IPS DF 6.9 (cell line): ENCODE results near the gene DCP2.

Source experiments
- DNase-seq: peaks from one replicate; pipeline ENCODE4 v3.0.0-alpha.2; 2013; ENCODE audit warnings: low read depth, low spot score
- H3K27ac ChIP-seq: one replicate; pipeline ENCODE4 v1.5.1; 2013; ENCODE audit warnings: low read length, control low read depth
- H3K27me3 ChIP-seq: 2 replicates; pipeline ENCODE4 v1.6.1; 2013; ENCODE audit warnings: mild to moderate bottlenecking, low read length; ENCODE audit not compliant: control insufficient read depth, insufficient read depth
- H3K36me3 ChIP-seq: 2 replicates; pipeline ENCODE4 v1.6.1; 2013; ENCODE audit warnings: low read length; ENCODE audit not compliant: control insufficient read depth, insufficient read depth
- H3K4me1 ChIP-seq: 2 replicates; pipeline ENCODE4 v1.6.1; 2013; ENCODE audit warnings: low read length; ENCODE audit not compliant: control insufficient read depth, insufficient read depth
- H3K4me3 ChIP-seq: 2 replicates; pipeline ENCODE4 v1.5.1; 2013; ENCODE audit warnings: mild to moderate bottlenecking, low read length
- H3K9me3 ChIP-seq: 2 replicates; pipeline ENCODE4 v1.6.1; 2013; ENCODE audit warnings: low read length, inconsistent platforms; ENCODE audit not compliant: control insufficient read depth, insufficient read depth
- WGBS: extraction: QIAGEN DNeasy Blood & Tissue Kit; methylation state at CpG from one replicate; pipeline ENCODE4 v1.1.7; 2013; ENCODE audit warnings: mixed read lengths, missing lambda C conversion rate; ENCODE audit not compliant: insufficient read length, insufficient coverage; 5-methylcytosine and 5-hydroxymethylcytosine counted together

Gene DCP2

DNA sequence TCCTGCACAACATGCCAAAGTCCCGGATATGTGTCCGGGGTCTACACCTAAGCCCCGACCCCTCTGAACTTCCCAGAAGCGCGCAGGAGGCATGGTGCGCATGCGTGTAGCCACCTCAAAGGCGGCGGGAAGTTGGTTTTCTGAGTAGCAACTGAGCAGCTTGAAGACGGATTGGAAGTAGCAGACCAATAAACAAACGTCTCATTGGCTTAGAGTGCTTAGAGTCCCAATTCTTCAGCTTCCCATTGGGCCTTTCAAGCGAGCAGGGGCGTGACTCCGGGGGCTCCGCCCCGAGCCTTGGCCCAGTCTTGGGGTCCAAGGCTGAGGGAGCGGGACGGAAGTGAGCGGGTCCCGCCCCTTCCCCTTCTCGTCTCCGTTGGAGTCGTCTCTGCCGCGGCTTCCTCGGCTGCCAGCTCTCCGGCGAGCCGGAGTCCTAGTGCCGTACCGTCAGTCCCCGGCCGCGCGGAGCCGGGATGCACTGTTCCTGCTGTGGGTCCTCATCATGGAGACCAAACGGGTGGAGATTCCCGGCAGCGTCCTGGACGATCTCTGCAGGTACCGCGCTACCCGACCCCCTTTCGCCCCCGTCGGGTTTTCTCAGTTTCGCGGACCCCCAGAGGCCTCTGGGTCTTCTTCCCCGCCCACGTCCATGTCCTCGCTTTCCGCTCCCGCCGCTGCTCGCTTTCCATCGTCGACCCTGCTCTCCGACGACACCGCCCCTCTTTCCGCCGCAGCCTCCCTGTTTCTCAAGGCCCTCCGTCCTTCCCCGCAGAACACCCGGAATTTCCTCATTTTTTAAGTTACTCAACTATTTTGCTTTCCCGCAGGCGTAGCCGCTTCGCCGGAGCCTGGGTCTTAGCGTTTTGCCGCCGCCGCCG lies at the start of gene DCP2:
Gene DCP2, plus strand, starts transcription at position 367 of the 878 bp plus-strand sequence. Its CDS starts 136 bp downstream, at position 503.
- peaks cover 3% of the 10 kb centered on the region; the same call in 1 of the 2 replicates for H3K4me1 ChIP-seq
- H3K27me3 ChIP-seq, result no peaks in the 10 kb centered on the region
- DNase-seq, result peak; percentile 98
- no peaks in the 10 kb centered on the region for H3K36me3 ChIP-seq
- H3K4me3 ChIP-seq, result peak within 1 kb of the TSS; percentile 77
- WGBS, result no CpG with 5 or more reads among the region's 75 CpGs
- H3K9me3 ChIP-seq, result no peaks in the 10 kb centered on the region
- no peak within 1 kb of the TSS for H3K27ac ChIP-seq

DNA sequence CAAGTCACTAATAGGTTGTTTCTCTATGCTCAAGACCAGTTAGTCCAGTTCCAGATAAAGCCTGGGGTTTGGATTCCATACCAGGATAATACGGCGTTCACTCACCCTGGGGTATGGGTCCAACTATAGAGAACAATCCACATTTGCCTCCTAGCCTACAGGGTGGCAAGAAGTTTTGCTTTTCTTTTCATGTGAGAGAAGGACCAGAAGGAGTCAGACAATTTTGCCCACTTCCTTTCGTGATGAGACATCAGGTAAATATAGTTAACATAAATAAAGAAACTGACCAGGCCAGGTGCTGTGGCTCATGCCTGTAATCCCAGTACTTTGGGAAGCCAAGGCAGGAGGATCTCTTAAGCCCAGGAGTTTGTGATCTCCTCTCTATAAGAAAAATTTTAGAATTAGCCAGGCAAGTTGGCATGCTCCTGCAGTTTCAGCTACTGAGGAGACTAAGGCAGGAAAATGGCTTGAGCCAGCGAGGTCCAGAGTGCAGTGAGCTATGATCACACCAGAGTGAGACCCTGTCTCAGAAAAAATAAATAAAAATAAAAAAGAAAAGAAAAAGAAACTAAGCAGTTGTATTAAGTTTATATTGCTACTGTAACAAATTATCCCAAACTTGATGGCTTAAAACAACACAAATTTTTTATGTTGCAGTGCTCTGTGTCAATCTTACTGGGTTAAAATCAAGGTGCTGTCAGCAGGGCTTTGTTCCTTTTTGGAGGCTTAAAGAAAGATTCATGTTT lies 47.1 kb upstream of the DCP2 start:
- H3K4me3 ChIP-seq, result no peak overlapping the region
- H3K27me3 ChIP-seq, result no peaks in the 10 kb centered on the region
- H3K9me3 ChIP-seq, result no peaks in the 10 kb centered on the region
- no CpG with 5 or more reads among the region's 4 CpGs for WGBS
- no peak for DNase-seq
- no peaks in the 10 kb centered on the region for H3K4me1 ChIP-seq
- H3K27ac ChIP-seq, result no peak overlapping the region
- no peaks in the 10 kb centered on the region for H3K36me3 ChIP-seq

DNA sequence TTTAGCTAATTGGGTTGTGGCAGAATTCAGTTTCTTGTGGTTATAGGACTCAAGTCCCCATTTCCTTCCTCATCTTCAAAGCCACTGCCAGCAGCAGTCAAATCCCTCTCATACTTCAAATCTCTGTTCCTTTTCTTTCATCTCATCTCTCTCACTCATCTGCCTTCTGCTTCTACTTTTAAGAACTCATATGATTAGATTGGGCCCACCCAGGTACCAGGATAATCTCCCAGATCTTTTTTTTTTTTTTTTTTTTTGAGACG lies 46.6 kb upstream of the DCP2 start:
- no peak for DNase-seq
- Histone ChIP-seq H3K4me1 (no peaks in the 10 kb centered on the region), H3K4me3 (no peak overlapping the region), H3K36me3 (no peaks in the 10 kb centered on the region), H3K27me3 (no peaks in the 10 kb centered on the region), H3K27ac (no peak overlapping the region), H3K9me3 (no peaks in the 10 kb centered on the region)
- no CpG with 5 or more reads among the region's 1 CpG for WGBS

DNA sequence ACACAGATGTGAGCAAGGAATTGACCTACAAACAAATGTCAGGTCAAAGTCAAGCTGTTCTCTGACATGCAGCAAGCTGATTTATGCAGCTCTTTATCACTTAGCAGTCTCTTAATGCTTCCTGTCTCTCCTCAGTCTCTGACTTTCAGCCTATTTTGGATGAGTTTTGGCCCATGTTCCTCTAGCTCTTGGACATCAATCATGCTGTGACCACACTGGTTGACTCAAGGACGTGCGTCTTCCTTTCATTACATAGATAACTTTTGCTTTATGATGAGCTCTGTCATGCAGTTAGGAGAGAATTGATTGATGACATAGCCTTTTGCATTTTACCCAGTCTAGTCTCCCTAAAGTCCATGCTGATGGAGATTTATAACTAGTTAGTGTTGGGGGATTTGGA lies 45.1 kb upstream of the DCP2 start:
- Histone ChIP-seq H3K4me3 (no peak overlapping the region), H3K36me3 (no peaks in the 10 kb centered on the region), H3K9me3 (no peaks in the 10 kb centered on the region), H3K27ac (no peak overlapping the region), H3K4me1 (no peaks in the 10 kb centered on the region), H3K27me3 (no peaks in the 10 kb centered on the region)
- no CpG with 5 or more reads among the region's 2 CpGs for WGBS
- no peak for DNase-seq

DNA sequence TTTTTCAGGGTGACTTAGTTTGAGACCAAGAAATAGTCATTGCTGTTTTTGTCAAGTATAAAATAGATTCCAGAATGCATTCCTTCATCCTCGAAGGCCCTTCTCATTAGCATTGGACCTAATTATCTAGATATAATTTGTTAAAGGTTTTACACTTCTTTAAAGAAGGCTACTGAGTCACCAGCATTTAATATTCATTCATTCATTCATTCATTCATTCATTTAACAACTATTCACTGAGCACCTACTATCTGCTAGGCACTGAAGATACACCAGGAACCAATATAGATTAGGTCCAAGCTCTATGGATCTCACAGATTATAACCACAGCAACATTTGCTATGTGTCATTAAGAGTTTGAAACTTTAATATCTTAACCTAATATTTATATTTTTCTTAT lies 43.5 kb upstream of the DCP2 start:
- no peaks in the 10 kb centered on the region for H3K9me3 ChIP-seq
- no peaks in the 10 kb centered on the region for H3K4me1 ChIP-seq
- H3K36me3 ChIP-seq, result no peaks in the 10 kb centered on the region
- no CpG with 5 or more reads among the region's 1 CpG for WGBS
- no peaks in the 10 kb centered on the region for H3K27me3 ChIP-seq
- DNase-seq, result no peak
- no peak overlapping the region for H3K27ac ChIP-seq
- no peak overlapping the region for H3K4me3 ChIP-seq

DNA sequence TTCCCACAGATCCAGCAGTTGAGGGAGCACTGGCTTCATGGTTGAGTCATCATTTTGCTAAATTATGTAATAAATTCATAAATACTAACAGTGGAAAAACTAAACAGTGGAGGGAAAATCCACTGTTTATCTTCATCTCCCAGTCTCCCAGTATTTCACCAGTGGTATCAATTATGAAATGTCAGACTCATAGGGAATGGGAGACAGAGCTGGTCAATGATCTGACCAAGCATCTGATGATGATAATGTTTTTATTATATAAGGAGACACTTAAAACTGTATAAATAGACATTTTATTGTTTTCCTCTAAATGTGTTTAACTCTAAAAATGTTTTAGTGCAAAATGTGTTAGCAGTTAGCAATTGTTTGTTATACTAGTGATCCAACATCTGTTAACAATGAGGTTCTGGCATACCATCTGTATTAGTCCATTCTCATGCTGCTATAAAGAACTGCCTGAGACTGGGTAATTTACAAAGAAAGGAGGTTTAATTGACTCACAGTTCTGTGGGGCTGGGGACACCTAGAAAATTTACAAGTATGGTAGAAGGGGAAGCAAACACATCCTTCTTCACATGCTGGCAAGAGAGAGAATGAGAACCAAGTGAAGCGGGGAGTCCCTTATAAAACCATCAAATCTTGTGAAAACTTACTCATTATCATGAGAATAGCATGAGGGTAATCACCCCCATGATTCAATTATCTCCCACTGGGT lies 42.8 kb upstream of the DCP2 start:
- no peaks in the 10 kb centered on the region for H3K27me3 ChIP-seq
- no CpG with 5 or more reads among the region's 1 CpG for WGBS
- no peak overlapping the region for H3K27ac ChIP-seq
- H3K4me3 ChIP-seq, result no peak overlapping the region
- DNase-seq, result no peak
- H3K4me1 ChIP-seq, result no peaks in the 10 kb centered on the region
- H3K9me3 ChIP-seq, result no peaks in the 10 kb centered on the region
- H3K36me3 ChIP-seq, result no peaks in the 10 kb centered on the region

DNA sequence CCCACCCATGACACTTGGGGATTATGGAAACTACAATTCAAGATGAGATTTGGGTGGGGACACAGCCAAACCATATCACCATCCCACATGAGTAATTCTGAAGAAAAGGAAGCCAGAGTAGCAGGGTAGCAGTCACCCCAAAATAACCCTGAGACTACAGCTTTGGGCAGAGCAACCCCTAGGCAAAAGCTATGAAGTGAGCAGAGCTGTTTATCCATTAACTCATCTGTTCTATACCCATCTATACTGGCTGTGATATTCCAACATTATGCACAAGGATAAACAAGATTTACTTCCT lies 42.3 kb upstream of the DCP2 start:
- no peaks in the 10 kb centered on the region for H3K9me3 ChIP-seq
- DNase-seq, result no peak
- H3K4me3 ChIP-seq, result no peak overlapping the region
- no peaks in the 10 kb centered on the region for H3K27me3 ChIP-seq
- no peaks in the 10 kb centered on the region for H3K36me3 ChIP-seq
- no peaks in the 10 kb centered on the region for H3K4me1 ChIP-seq
- H3K27ac ChIP-seq, result no peak overlapping the region

DNA sequence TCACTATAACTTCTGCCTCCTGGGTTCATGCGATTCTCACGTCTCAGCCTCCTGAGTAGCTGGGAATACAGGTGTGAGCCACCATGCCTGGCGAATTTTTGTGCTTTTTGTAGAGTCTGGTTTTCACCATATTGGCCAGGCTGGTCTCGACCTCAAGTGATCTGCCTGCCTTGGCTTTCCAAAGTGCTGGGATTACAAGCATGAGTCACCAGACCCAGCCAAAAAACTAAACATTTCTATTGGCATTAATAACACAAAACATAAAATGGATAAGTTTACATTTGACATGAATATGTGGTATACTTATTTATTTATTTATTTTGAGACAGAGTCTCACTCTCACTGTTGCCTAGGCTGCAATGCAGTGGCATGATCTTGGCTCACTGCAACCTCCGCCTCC lies 40.9 kb upstream of the DCP2 start:
- Histone ChIP-seq H3K9me3 (no peaks in the 10 kb centered on the region), H3K27me3 (no peaks in the 10 kb centered on the region), H3K27ac (no peak overlapping the region), H3K4me1 (no peaks in the 10 kb centered on the region), H3K36me3 (no peaks in the 10 kb centered on the region), H3K4me3 (no peak overlapping the region)
- no CpG with 5 or more reads among the region's 5 CpGs for WGBS
- no peak for DNase-seq

DNA sequence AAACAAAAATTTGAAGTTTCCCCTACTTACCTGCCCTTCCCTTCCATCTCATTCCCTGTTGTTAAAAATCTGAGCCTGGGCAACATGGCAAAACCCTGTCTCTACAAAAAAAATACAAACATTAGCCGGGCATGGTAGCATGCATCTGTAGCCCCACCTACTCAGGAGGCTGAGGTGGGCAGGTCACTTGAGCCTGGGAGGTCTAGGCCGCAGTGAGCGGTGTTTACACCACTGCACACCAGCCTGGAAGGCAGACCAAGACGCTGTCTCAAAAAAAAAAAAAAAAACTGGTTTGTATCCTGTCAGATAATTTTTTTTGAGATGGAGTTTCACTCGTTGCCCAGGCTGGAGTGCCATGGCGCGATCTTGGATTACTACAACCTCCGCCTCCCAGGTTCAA lies 38.3 kb upstream of the DCP2 start:
- no peak overlapping the region for H3K27ac ChIP-seq
- H3K9me3 ChIP-seq, result no peaks in the 10 kb centered on the region
- no peaks in the 10 kb centered on the region for H3K4me1 ChIP-seq
- H3K4me3 ChIP-seq, result no peak overlapping the region
- no peak for DNase-seq
- H3K36me3 ChIP-seq, result no peaks in the 10 kb centered on the region
- WGBS, result no CpG with 5 or more reads among the region's 8 CpGs
- no peaks in the 10 kb centered on the region for H3K27me3 ChIP-seq

DNA sequence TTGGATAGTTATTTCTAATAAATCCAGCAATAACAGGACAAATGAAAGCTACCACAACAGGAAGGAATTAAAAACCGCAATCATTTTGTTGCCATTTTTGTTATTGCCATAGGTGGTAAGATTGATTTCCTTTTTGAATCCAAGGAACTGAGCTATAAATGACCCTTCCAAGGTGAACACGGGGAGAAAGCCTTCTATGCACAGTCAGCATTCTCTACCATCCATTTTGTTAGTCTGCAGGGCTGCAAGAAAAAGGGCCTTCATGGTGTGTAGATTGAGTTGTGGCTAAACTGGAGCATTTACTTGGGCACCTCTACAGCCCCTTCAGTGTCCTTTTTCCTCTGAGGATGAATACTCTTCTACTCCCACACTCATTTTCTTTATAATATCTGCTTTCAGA lies 35.9 kb upstream of the DCP2 start:
- WGBS, result no CpG with 5 or more reads among the region's 2 CpGs
- H3K27ac ChIP-seq, result no peak overlapping the region
- no peak for DNase-seq

More for the DNA sequence above, 35.9 kb upstream of the DCP2 start:
- Histone ChIP-seq H3K36me3 (no peaks in the 10 kb centered on the region), H3K27me3 (no peaks in the 10 kb centered on the region), H3K9me3 (no peaks in the 10 kb centered on the region), H3K4me1 (no peaks in the 10 kb centered on the region), H3K4me3 (no peak overlapping the region)
